NCI-H2196 treated with DMSO at 0.1 percent for 48 hours (cell line): ENCODE results near the gene TUBA3C.
"Not testable (repeated sequence)": the region's sequence is repeated elsewhere in the genome, so short reads cannot be mapped to it uniquely, and the experiment has no call there.

Experiments used
- DNase-seq: peaks from one replicate; lab custom pipeline; 2025; ENCODE audit not compliant: unreplicated experiment; lab: John Stamatoyannopoulos, UW

TUBA3C gene

DNA sequence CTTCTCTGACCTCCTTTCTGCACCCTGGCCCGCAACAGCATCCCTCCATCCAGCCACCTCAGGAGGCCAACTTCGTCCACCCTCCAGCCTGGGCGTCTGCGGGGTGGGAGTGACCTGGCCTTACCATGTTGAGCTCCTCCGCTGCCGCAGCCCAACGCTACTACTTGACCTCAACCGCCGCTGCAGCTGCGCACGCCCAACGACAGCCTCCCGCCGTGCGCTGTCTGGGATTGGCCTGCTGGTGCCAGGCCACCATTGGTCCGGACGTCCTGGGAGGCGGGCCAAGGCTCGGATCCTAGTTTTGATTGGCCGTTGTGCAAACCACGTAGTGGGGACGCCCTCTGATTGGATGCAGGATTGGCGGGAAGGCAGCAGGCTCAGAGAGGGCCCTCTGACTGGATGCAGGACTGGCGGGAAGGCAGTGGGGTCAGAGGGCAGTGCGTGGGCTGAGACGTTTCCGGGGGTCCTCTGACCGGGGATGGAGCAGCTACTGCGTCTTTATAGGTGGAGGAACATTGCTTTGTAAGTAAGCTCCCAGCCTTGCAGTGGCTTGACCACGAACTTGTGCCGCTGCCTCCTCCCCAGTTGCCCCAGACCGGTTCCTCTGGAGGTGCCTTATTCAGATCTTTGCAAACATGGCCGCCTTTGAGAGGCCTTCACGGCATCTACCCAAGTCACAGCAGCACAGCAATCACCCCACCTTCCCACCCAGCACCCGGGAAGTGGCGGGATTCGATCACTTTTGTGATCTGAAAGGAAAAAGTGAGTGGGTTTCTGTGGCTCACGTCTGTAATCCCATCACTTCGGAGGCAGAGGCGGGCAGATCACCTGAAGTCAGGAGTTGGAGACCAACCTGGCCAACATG is at the start of gene TUBA3C:
Gene TUBA3C (minus strand): TSS at position 204 of the 865 bp plus-strand sequence. CDS start 77 bp downstream, at position 127.
- no peak for DNase-seq

GRCh38 chr13:19207413-19207812 is 25.8 kb upstream of the TUBA3C start:
- not testable (repeated sequence) for DNase-seq

DNA sequence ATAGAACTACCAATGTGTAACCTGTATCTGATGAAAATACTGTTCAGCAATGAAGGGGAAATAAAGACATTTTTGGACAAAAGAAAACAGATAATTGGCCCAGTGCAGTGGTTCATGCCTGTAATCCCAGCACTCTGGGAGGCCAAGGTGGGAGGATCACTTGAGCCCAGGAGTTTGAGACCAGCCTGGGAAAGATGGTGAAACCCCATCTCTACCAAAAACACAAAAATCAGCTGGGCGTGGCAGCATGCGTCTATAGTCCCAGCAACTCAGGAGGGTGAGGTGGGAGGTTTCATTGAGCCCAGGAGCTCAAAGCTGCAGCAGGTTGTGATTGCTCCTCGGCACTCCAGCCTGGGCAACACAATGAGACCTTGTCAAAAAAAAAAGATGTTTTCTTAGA is 11.0 kb upstream of the TUBA3C start:
- not testable (repeated sequence) for DNase-seq

DNA sequence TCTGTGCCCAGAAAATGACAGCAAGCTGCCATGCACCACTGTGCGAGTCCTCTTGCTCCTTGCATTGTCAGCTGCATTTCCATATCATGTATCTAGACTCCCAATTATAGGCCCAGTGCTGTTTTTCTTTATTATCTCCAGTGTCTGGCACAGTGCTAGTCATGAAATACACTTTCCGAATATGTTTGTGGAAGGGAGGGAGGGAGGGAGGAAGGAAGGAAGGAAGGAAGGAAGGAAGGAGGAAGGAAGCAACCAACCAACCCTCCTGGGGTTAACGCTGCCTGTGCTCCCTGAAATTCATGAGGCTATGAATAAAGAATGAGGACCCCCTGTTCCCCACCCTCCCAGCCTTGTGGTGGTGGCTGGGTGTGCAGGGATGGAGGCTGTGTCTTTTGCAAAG is 8.3 kb upstream of the TUBA3C start:
- DNase-seq, result not testable (repeated sequence)

GRCh38 chr13:19189368-19189767 is 7.7 kb upstream of the TUBA3C start:
- DNase-seq, result not testable (repeated sequence)

DNA sequence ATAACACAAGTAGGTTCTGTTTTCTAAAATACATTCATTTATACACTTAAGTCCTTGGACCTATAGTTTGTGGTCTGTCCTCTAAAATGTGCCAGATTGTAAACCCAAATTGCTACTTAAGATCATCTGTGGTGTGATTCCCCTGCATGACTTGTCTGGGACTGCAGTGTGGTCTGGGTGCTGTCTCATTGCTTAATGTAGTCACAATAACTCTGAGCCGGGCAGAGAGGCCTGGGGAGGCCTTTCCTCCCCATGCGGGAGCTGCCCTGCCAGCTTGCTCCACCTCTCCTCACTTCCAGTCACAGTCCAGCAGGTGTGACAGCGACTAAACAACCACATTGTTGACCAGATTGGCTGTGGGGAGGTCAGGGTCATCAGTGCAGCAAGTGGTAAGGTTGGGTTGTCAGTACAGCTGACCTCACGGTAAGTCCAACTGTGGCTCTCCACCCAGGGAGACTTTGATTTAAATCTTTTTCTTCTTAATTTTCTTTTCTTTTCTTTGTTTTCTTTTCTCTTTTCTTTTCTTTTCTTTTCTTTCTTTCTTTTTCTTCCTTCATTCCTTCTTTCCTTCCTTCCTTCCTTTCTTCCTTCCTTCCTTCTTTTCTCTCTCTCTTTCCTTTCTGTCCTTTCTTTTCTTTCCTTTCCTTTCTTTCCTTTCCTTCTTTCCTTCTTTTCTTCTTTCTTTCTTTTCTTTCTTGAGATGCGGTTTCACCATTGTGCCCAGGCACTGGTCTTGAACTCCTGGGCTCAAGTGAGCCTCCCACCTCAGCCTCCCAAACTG is 4.4 kb upstream of the TUBA3C start:
- DNase-seq, result no peak

- DNase-seq, result no peak
Observed at GRCh38 chr13:19185086-19185864, 3.7 kb upstream of the TUBA3C start.

- DNase-seq, result no peak
Observed at GRCh38 chr13:19184176-19184575, 2.6 kb upstream of the TUBA3C start.

GRCh38 chr13:19183676-19184075 is 2.1 kb upstream of the TUBA3C start:
- no peak for DNase-seq

DNA sequence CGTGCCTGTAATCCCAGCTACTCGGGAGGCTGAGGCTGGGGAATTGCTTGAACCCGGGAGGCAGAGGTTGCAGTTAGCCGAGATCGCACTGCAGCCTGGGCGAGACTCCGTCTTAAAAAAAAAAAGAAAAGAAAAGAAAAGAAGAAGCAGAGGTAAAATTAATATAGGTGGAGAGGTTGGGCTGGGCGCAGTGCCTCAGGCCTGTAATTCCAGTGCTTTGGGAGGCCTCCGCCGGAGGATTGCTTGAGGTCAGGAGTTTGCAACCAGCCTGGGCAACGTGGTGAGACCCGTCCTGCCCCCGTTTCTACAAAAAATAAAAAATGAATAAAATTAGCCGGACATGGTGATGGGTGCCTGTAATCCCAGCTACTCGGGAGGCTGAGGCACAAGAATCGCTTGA is 912 bp upstream of the TUBA3C start:
- DNase-seq, result no peak

GRCh38 chr13:19181021-19181620 is 503 bp downstream of the TUBA3C start:
- DNase-seq, result no peak

- no peak for DNase-seq
Observed at GRCh38 chr13:19179916-19180315, 1.7 kb downstream of the TUBA3C start.

- DNase-seq, result no peak
Observed at GRCh38 chr13:19178901-19179593, 2.6 kb downstream of the TUBA3C start.

GRCh38 chr13:19176981-19177776 is 4.4 kb downstream of the TUBA3C start:
- not testable (repeated sequence) for DNase-seq

GRCh38 chr13:19173752-19174151 is 7.9 kb downstream of the TUBA3C start:
- no peak for DNase-seq

- DNase-seq, result no peak
Observed at GRCh38 chr13:19172647-19173030, 9.0 kb downstream of the TUBA3C start.

DNA sequence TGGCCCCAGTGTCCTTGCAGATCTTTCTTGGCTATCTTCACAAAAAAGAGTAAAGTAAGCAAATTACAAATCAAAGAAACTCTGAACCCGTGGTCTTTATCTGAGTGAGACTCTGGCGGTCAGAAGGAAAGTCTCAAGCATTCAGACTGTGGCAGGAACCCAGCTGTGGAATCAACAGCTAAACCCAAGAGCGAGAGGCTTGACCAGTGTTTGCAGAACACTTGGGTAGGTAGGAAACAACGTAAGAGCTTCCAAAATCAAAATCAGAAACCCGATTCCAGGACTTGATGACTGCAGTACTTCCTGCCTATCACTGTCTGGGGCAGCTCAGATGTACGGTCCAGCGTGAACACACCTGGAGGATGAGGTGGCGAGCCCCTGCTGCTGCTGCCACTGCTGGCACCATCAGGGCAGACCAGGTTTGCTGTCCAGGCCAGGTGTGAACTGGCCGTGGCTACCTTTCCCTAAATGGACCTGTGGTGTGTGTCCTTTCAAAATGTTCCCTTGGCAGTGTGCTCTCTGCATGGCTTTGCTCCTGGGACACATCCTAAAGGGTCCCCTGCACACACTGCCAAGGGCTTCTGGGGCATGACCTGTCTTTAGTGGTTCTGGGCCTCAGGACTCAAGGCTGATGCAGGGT is 9.5 kb downstream of the TUBA3C start:
- DNase-seq, result no peak

GRCh38 chr13:19171563-19171962 is 10.1 kb downstream of the TUBA3C start:
- no peak for DNase-seq

DNA sequence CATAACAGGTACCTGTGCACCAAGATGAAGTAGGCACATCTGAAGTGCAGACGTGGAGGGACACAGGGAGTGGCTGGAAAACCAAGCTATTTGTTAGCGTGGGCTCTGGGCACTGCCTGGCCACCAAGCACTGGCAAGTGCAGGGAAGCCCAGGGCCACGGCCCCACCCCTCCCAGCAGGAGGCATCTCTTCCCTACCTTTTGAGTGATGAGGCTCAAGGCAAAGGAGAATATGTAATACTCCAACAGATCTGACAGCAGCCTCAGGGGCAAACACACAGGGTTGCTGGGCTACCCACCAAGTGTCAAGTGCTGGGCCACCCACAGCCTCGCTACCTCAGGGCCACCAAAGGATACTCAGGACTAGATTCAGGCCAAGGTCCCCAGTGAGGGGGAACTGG is 11.6 kb downstream of the TUBA3C start:
- DNase-seq, result no peak
